B cell (primary cell): ENCODE data around the gene LIN52.

ENCODE experiments used
- EZH2 ChIP-seq: IDR thresholded peaks from 2 replicates; pipeline ENCODE4 v1.6.1; 2012; ENCODE audit warnings: borderline replicate concordance, low read depth, mild to moderate bottlenecking, moderate library complexity, low read length; ENCODE audit not compliant: insufficient read depth, poor library complexity, severe bottlenecking
- TF ChIP-seq, protein P1 (sequence below): fragments of 200-600 bp; IDR thresholded peaks from one replicate; pipeline ENCODE4 v1.8.0; 2022; ENCODE audit warnings: antibody characterized with exemption, mild to moderate bottlenecking

DNA sequence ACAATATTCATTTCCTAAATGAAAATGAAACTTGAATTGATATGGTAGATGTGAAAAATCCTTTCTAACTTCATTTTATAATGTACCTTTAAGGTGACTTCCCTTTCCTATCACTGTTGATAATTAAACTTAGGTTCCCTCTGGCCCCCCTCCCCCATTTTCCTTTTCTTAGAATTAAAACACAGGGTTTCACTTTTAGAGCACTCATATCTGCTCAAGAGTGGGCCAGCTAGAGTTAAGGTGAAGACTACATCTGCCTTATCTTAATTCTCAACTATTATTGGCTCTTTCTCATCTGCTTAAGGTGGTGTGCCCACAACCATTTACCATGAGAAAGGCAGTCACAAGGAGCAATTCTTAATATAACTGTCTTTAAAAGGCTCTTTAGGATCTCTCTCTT is 49.7 kb downstream of the LIN52 start:
- TF ChIP-seq, protein P1, sequence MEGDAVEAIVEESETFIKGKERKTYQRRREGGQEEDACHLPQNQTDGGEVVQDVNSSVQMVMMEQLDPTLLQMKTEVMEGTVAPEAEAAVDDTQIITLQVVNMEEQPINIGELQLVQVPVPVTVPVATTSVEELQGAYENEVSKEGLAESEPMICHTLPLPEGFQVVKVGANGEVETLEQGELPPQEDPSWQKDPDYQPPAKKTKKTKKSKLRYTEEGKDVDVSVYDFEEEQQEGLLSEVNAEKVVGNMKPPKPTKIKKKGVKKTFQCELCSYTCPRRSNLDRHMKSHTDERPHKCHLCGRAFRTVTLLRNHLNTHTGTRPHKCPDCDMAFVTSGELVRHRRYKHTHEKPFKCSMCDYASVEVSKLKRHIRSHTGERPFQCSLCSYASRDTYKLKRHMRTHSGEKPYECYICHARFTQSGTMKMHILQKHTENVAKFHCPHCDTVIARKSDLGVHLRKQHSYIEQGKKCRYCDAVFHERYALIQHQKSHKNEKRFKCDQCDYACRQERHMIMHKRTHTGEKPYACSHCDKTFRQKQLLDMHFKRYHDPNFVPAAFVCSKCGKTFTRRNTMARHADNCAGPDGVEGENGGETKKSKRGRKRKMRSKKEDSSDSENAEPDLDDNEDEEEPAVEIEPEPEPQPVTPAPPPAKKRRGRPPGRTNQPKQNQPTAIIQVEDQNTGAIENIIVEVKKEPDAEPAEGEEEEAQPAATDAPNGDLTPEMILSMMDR = no peak
- TF ChIP-seq EZH2 = no peak
